Measurements from ENCODE around the gene AQP12B. TPM values are rescaled to one million over a fixed set of nuclear protein-coding genes. Genes with fewer than 3 reads are reported as not detected.

AQP12B gene
- total RNA-seq, 1 experiment from 2014 or later, result not detected

DNA sequence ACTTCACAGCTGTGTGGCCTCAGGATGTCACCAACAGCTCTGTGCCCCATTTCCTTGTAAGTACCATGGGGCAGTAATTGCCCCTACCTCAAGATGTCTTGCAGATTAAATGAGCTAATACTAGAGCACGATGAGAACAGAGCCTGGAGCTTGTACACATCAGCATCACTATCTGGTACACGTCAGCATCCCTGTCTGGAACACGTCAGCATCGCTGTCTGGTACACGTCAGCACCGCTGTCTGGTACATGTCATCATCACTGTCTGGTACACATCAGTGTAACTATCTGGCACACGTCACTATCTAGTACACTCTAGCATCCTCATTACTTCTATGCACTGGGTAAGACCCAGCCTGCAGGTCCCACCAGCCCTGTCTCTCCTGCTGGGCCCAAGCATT, 46.1 kb upstream of the AQP12B start:
- TF ChIP-seq, protein P1, sequence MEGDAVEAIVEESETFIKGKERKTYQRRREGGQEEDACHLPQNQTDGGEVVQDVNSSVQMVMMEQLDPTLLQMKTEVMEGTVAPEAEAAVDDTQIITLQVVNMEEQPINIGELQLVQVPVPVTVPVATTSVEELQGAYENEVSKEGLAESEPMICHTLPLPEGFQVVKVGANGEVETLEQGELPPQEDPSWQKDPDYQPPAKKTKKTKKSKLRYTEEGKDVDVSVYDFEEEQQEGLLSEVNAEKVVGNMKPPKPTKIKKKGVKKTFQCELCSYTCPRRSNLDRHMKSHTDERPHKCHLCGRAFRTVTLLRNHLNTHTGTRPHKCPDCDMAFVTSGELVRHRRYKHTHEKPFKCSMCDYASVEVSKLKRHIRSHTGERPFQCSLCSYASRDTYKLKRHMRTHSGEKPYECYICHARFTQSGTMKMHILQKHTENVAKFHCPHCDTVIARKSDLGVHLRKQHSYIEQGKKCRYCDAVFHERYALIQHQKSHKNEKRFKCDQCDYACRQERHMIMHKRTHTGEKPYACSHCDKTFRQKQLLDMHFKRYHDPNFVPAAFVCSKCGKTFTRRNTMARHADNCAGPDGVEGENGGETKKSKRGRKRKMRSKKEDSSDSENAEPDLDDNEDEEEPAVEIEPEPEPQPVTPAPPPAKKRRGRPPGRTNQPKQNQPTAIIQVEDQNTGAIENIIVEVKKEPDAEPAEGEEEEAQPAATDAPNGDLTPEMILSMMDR (IDR thresholded peaks at IDR 0.05; ENCODE audit: unreplicated experiment), result no peak
- no peak for DNase-seq (ENCODE audit: unreplicated experiment)
- ChIA-PET CTCF (interaction anchor here (0.5 to 1.0 kb wide), 3 partner anchors 24 to 707 kb away, joined by 3 read pairs; no protein-coding TSS in a partner anchor), POLR2A (no interaction called here)
- Mint-ChIP-seq H3K9me3 (ENCODE audit: unreplicated experiment) (no peaks in the 10 kb centered on the region), H3K36me3 (ENCODE audit: insufficient read depth, unreplicated experiment) (no peaks in the 10 kb centered on the region), H3K4me3 (ENCODE audit: unreplicated experiment) (no peak overlapping the region), H3K27ac (ENCODE audit: low read depth, unreplicated experiment) (no peak overlapping the region), H3K27me3 (ENCODE audit: insufficient read depth, unreplicated experiment) (peaks cover 46% of the 10 kb centered on the region), H3K4me1 (ENCODE audit: insufficient read depth, unreplicated experiment) (no peaks in the 10 kb centered on the region)
- intact Hi-C loops (cut with micrococcal nuclease), result no loop called here
- no TSS peak for BruUV-seq (replicated peaks)

DNA sequence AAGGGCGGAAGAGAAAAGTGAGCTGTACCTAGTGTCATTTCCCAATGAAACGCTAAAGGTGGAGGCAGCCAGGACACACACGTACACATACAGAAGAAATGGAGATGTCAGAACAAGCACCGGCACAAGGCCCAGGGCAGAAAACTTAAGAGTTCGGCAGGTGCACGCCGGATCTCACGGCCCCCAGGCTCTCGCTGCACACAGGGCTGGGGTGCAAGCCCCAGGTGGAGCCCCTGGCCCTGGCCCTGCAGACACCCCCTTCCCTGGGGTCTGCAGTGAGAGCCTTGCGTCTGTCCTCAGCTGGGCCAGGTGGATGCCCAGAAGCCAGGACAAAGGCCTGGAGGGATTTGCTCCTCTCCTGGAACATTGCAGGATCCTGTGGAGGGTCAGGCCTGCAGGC, 45.7 kb upstream of the AQP12B start:
- intact Hi-C loops (cut with micrococcal nuclease), result no loop called here
- DNase-seq (ENCODE audit: unreplicated experiment), result no peak
- H3K9me3 Mint-ChIP-seq (ENCODE audit: unreplicated experiment), result no peaks in the 10 kb centered on the region
- BruUV-seq (replicated peaks), result no TSS peak
- ChIA-PET POLR2A (no interaction called here), CTCF (interaction anchor here (0.6 to 1.0 kb wide), 2 partner anchors 8 to 214 kb away, joined by 3 read pairs; no protein-coding TSS in a partner anchor)
- no peak overlapping the region for H3K4me3 Mint-ChIP-seq (ENCODE audit: unreplicated experiment)
- TF ChIP-seq, protein P1 (IDR thresholded peaks at IDR 0.05; ENCODE audit: unreplicated experiment), result no peak
- H3K27ac Mint-ChIP-seq (ENCODE audit: low read depth, unreplicated experiment), result no peak overlapping the region
- peaks cover 43% of the 10 kb centered on the region for H3K27me3 Mint-ChIP-seq (ENCODE audit: insufficient read depth, unreplicated experiment)
- no peaks in the 10 kb centered on the region for H3K4me1 Mint-ChIP-seq (ENCODE audit: insufficient read depth, unreplicated experiment)
- no peaks in the 10 kb centered on the region for H3K36me3 Mint-ChIP-seq (ENCODE audit: insufficient read depth, unreplicated experiment)

- CTCF ChIA-PET, result interaction anchor here (0.6 kb wide), 1 partner anchor 7 kb away, joined by 3 read pairs; no protein-coding TSS in a partner anchor
- no peaks in the 10 kb centered on the region for H3K36me3 Mint-ChIP-seq (ENCODE audit: insufficient read depth, unreplicated experiment)
These were observed 45.2 kb upstream of the AQP12B start for GRCh38 chr2:240727913-240728312.

DNA sequence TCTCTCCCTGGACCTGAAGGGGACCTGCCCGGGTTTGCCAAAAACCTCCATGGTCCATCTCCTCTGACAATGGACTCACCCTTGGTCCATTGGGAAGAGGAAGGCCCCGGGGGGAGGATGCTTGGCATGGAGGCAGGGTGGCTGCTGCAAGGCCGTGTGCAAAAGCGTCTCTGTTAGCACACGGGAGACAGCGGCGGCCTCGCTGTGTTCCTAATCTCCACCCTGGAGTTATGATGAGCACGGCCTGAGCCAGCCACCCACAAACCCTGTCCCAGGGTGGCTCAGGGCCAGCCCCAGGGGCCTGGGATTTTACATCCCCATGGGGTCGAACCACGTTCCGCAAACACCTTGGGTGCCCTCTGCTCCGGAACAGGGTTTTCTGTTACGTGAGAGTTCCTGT, 44.8 kb upstream of the AQP12B start:
- POLR2A ChIA-PET, result no interaction called here
- BruUV-seq (replicated peaks), result no TSS peak
- H3K4me1 Mint-ChIP-seq (ENCODE audit: insufficient read depth, unreplicated experiment), result no peaks in the 10 kb centered on the region
- intact Hi-C loops (cut with micrococcal nuclease), result no loop called here
- H3K27me3 Mint-ChIP-seq (ENCODE audit: insufficient read depth, unreplicated experiment), result peaks cover 35% of the 10 kb centered on the region
- no peak overlapping the region for H3K27ac Mint-ChIP-seq (ENCODE audit: low read depth, unreplicated experiment)
- TF ChIP-seq, protein P1 (IDR thresholded peaks at IDR 0.05; ENCODE audit: unreplicated experiment), result no peak
- DNase-seq (ENCODE audit: unreplicated experiment), result no peak
- no peaks in the 10 kb centered on the region for H3K9me3 Mint-ChIP-seq (ENCODE audit: unreplicated experiment)
- CTCF ChIA-PET, result no interaction called here
- H3K4me3 Mint-ChIP-seq (ENCODE audit: unreplicated experiment), result no peak overlapping the region
- H3K36me3 Mint-ChIP-seq (ENCODE audit: insufficient read depth, unreplicated experiment), result no peaks in the 10 kb centered on the region

More at GRCh38 chr2:240727913-240728312, 45.2 kb upstream of the AQP12B start:
- Mint-ChIP-seq H3K27ac (ENCODE audit: low read depth, unreplicated experiment) (no peak overlapping the region), H3K4me1 (ENCODE audit: insufficient read depth, unreplicated experiment) (no peaks in the 10 kb centered on the region), H3K4me3 (ENCODE audit: unreplicated experiment) (no peak overlapping the region), H3K9me3 (ENCODE audit: unreplicated experiment) (no peaks in the 10 kb centered on the region), H3K27me3 (ENCODE audit: insufficient read depth, unreplicated experiment) (peaks cover 39% of the 10 kb centered on the region)
- BruUV-seq (replicated peaks), result no TSS peak
- intact Hi-C loops (cut with micrococcal nuclease), result no loop called here
- no peak for DNase-seq (ENCODE audit: unreplicated experiment)
- POLR2A ChIA-PET, result no interaction called here
- TF ChIP-seq, protein P1 (IDR thresholded peaks at IDR 0.05; ENCODE audit: unreplicated experiment), result no peak

Measured in MCF 10A (cell line).